Liver (tissue), 9 donors: Measurements from ENCODE around the gene PGAM4. TPM values are rescaled to one million over a fixed set of nuclear protein-coding genes. Genes with fewer than 3 reads are reported as not detected.

Experiments
- DNase-seq: peaks from one replicate; pipeline ENCODE4 v3.0.0-alpha.2; 2017; ENCODE audit warnings: low spot score
- H3K27ac ChIP-seq, 2 donors: one replicate each; pipeline ENCODE4 v1.7.0; 2013; ENCODE audit warnings: inconsistent platforms in 2 of 2, low read length in 2 of 2, control low read depth in 1 of 2, low read depth in 1 of 2, mild to moderate bottlenecking in 1 of 2
- H3K27me3 ChIP-seq, 4 donors: one replicate each; pipeline versions ENCODE4 v1.6.1 to v1.7.0; 2013; ENCODE audit warnings: low read length in 3 of 4, inconsistent platforms in 1 of 4, mild to moderate bottlenecking in 1 of 4, moderate library complexity in 1 of 4; ENCODE audit not compliant: control insufficient read depth in 4 of 4, insufficient read depth in 4 of 4
- H3K36me3 ChIP-seq, 4 donors: one replicate each; pipeline versions ENCODE4 v1.6.1 to v1.7.0; 2013; ENCODE audit warnings: low read length in 3 of 4, mild to moderate bottlenecking in 3 of 4, low read depth in 1 of 4, moderate library complexity in 1 of 4; ENCODE audit not compliant: control insufficient read depth in 4 of 4, insufficient read depth in 3 of 4
- H3K4me1 ChIP-seq, 4 donors: one replicate each; pipeline versions ENCODE4 v1.6.1 to v1.7.0; 2013; ENCODE audit warnings: low read length in 3 of 4, mild to moderate bottlenecking in 3 of 4, moderate library complexity in 1 of 4; ENCODE audit not compliant: control insufficient read depth in 4 of 4, insufficient read depth in 4 of 4
- H3K4me3 ChIP-seq, 3 donors: one replicate each; pipeline versions ENCODE4 v1.6.1 to v1.7.0; 2013; ENCODE audit warnings: low read length in 3 of 3, control low read depth in 1 of 3, low read depth in 1 of 3, mild to moderate bottlenecking in 1 of 3
- H3K9ac ChIP-seq, 2 donors: one replicate each; pipeline ENCODE4 v1.7.0; 2013; ENCODE audit warnings: low read length in 2 of 2, mild to moderate bottlenecking in 2 of 2, moderate library complexity in 2 of 2, control low read depth in 1 of 2, low read depth in 1 of 2
- H3K9me3 ChIP-seq, 4 donors: one replicate each; pipeline versions ENCODE4 v1.6.1 to v1.7.0; 2013; ENCODE audit warnings: low read length in 3 of 4; ENCODE audit not compliant: control insufficient read depth in 4 of 4
- FOXA1 ChIP-seq: IDR thresholded peaks from 2 replicates; pipeline ENCODE4 v1.6.1; 2016; ENCODE audit warnings: antibody characterized with exemption
- FOXA2 ChIP-seq: IDR thresholded peaks from 2 replicates; pipeline ENCODE4 v1.6.1; 2016; ENCODE audit warnings: antibody characterized with exemption
- HNF4A ChIP-seq, 2 donors: conservative IDR thresholded peaks; 2 replicates each; pipeline ENCODE4 v1.6.1; 2016; ENCODE audit warnings: antibody characterized with exemption in 2 of 2, mild to moderate bottlenecking in 2 of 2
- HNF4G ChIP-seq: IDR thresholded peaks from 2 replicates; pipeline ENCODE4 v1.6.1; 2016; ENCODE audit warnings: antibody characterized with exemption
- JUND ChIP-seq, 2 donors: IDR thresholded peaks; 2 replicates each; pipeline ENCODE4 v1.6.1; 2016; ENCODE audit warnings: antibody characterized with exemption in 2 of 2
- NR2F2 ChIP-seq: IDR thresholded peaks from 2 replicates; pipeline ENCODE4 v1.6.1; 2016; ENCODE audit warnings: antibody characterized with exemption
- REST ChIP-seq: IDR thresholded peaks from 2 replicates; pipeline ENCODE4 v1.6.1; 2016; ENCODE audit warnings: antibody characterized with exemption, mild to moderate bottlenecking
- RXRA ChIP-seq, 2 donors: IDR thresholded peaks; 2 replicates each; pipeline ENCODE4 v1.6.1; 2017 to 2018; ENCODE audit warnings: antibody characterized with exemption in 2 of 2, mild to moderate bottlenecking in 1 of 2
- SP1 ChIP-seq: IDR thresholded peaks from 2 replicates; pipeline ENCODE4 v1.6.1; 2018; ENCODE audit warnings: antibody characterized with exemption, mild to moderate bottlenecking
- TAF1 ChIP-seq: conservative IDR thresholded peaks from 2 replicates; pipeline ENCODE4 v1.6.1; 2016; ENCODE audit warnings: antibody characterized with exemption, mild to moderate bottlenecking
- YY1 ChIP-seq: IDR thresholded peaks from 2 replicates; pipeline ENCODE4 v1.6.1; 2016; ENCODE audit warnings: antibody characterized with exemption, mild to moderate bottlenecking
- WGBS: extraction: QIAGEN DNeasy Blood & Tissue Kit; methylation state at CpG from one replicate; pipeline ENCODE4 v1.1.7; 2013; 5-methylcytosine and 5-hydroxymethylcytosine counted together
- polyA plus RNA-seq, 2 donors: library from polyadenylated mRNA; stranded (reverse) in 1 of 2; unstranded in 1 of 2; fragments of 200-250 nt in 1 of 2; fragments of >200 nt in 1 of 2; fragmentation: Nextera tagmentation in 1 of 2; extraction: Ambion mirVana in 1 of 2; gene quantifications; one replicate each; pipeline versions ENCODE4 v1.2.1 to v1.2.3, GENCODE V29; 2013 to 2015
- total RNA-seq, 2 donors: library from RNA; depleted of rRNA; stranded (reverse); fragments of >200 nt; gene quantifications; one replicate each; pipeline ENCODE4 v1.2.3, GENCODE V29; 2014
- TF ChIP-seq, protein P1 (sequence below): IDR thresholded peaks from 2 replicates; pipeline ENCODE4 v1.6.1; 2016; ENCODE audit warnings: antibody characterized with exemption
- TF ChIP-seq, protein P2 (sequence below): IDR thresholded peaks from 2 replicates; pipeline ENCODE4 v1.6.1; 2016; ENCODE audit warnings: antibody characterized with exemption
- TF ChIP-seq, protein P3 (sequence below): IDR thresholded peaks from 2 replicates; pipeline ENCODE4 v1.6.1; 2016; ENCODE audit warnings: antibody characterized with exemption
- donor health status: healthy.
- donor health status: healthy.
- donor health status: healthy.
- donor health status: healthy.
- donor health status: healthy.

The PGAM4 gene
- total and polyA plus RNA-seq, 4 donors: not detected

GRCh38 chrX:77953708-77954107, 15.7 kb downstream of the PGAM4 start:
- H3K4me1 ChIP-seq: peaks cover 0 to 3% (median under 1%) of the 10 kb centered on the region in 4 donors
- H3K4me3 ChIP-seq: no peak overlapping the region
- no peaks in the 10 kb centered on the region for H3K9me3 ChIP-seq
- H3K27ac ChIP-seq: no peak overlapping the region
- no peaks in the 10 kb centered on the region for H3K36me3 ChIP-seq
- no peak for TF ChIP-seq SP1
- no peak for TF ChIP-seq TAF1
- no peak for TF ChIP-seq NR2F2
- TF ChIP-seq, protein P1, sequence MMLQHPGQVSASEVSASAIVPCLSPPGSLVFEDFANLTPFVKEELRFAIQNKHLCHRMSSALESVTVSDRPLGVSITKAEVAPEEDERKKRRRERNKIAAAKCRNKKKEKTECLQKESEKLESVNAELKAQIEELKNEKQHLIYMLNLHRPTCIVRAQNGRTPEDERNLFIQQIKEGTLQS: no peak
- no peak for TF ChIP-seq RXRA (IDR thresholded peaks at IDR 0.05)
- WGBS: 70% methylated on average over 1 of the region's 1 CpG
- H3K27me3 ChIP-seq: no peaks in the 10 kb centered on the region
- no peak overlapping the region for H3K9ac ChIP-seq
- DNase-seq: no peak

DNA sequence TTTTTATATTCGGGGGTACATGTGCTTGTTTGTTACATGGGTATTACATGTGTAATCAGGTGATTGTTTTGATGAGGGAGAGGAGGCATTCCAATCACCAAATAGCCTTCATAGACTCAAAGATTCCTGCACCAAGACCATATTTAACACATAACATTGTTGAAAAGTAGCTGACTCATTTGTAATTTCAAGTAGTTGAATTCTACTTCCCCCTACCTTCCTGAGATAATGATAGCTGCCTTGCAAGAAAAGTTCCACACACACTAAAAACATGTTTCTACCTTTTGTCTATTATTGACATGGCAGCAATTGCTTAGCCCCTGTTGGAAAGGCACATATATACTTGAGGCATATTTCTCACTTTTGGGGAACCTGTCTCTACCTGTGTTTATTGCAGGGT, 16.1 kb downstream of the PGAM4 start:
- no peaks in the 10 kb centered on the region for H3K36me3 ChIP-seq
- H3K4me3 ChIP-seq: no peak overlapping the region
- peaks cover 0 to 3% (median under 1%) of the 10 kb centered on the region in 4 donors for H3K4me1 ChIP-seq
- DNase-seq: no peak
- H3K9me3 ChIP-seq: no peaks in the 10 kb centered on the region
- 72% methylated on average over 1 of the region's 1 CpG for WGBS
- no peak overlapping the region for H3K9ac ChIP-seq
- TF ChIP-seq, protein P2, sequence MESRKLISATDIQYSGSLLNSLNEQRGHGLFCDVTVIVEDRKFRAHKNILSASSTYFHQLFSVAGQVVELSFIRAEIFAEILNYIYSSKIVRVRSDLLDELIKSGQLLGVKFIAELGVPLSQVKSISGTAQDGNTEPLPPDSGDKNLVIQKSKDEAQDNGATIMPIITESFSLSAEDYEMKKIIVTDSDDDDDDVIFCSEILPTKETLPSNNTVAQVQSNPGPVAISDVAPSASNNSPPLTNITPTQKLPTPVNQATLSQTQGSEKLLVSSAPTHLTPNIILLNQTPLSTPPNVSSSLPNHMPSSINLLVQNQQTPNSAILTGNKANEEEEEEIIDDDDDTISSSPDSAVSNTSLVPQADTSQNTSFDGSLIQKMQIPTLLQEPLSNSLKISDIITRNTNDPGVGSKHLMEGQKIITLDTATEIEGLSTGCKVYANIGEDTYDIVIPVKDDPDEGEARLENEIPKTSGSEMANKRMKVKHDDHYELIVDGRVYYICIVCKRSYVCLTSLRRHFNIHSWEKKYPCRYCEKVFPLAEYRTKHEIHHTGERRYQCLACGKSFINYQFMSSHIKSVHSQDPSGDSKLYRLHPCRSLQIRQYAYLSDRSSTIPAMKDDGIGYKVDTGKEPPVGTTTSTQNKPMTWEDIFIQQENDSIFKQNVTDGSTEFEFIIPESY: no peak
- TF ChIP-seq REST (no peak), HNF4A (conservative IDR thresholded peaks at IDR 0.05) (no peak), NR2F2 (no peak), RXRA (IDR thresholded peaks at IDR 0.05) (no peak), JUND (IDR thresholded peaks at IDR 0.05) (no peak), SP1 (no peak), FOXA2 (no peak), TAF1 (no peak), YY1 (no peak), FOXA1 (no peak), HNF4G (no peak)
- TF ChIP-seq, protein P1: no peak
- TF ChIP-seq, protein P3, sequence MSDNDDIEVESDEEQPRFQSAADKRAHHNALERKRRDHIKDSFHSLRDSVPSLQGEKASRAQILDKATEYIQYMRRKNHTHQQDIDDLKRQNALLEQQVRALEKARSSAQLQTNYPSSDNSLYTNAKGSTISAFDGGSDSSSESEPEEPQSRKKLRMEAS: no peak
- no peaks in the 10 kb centered on the region for H3K27me3 ChIP-seq
- H3K27ac ChIP-seq: no peak overlapping the region
